HG03108 (cell line): ENCODE results near the gene HYOU1.
A peak's percentile ranks its signal among the peaks of the same experiment; 100 is the strongest.
"Not testable (repeated sequence)": the region's sequence is repeated elsewhere in the genome, so short reads cannot be mapped to it uniquely, and the experiment has no call there.

Experiments used
- ATAC-seq: cut with Tn5 transposase; IDR thresholded peaks from one replicate; pipeline ENCODE4 v1.9.1; 2021; ENCODE audit warnings: moderate library complexity; ENCODE audit not compliant: unreplicated experiment

HYOU1 gene, protein sequence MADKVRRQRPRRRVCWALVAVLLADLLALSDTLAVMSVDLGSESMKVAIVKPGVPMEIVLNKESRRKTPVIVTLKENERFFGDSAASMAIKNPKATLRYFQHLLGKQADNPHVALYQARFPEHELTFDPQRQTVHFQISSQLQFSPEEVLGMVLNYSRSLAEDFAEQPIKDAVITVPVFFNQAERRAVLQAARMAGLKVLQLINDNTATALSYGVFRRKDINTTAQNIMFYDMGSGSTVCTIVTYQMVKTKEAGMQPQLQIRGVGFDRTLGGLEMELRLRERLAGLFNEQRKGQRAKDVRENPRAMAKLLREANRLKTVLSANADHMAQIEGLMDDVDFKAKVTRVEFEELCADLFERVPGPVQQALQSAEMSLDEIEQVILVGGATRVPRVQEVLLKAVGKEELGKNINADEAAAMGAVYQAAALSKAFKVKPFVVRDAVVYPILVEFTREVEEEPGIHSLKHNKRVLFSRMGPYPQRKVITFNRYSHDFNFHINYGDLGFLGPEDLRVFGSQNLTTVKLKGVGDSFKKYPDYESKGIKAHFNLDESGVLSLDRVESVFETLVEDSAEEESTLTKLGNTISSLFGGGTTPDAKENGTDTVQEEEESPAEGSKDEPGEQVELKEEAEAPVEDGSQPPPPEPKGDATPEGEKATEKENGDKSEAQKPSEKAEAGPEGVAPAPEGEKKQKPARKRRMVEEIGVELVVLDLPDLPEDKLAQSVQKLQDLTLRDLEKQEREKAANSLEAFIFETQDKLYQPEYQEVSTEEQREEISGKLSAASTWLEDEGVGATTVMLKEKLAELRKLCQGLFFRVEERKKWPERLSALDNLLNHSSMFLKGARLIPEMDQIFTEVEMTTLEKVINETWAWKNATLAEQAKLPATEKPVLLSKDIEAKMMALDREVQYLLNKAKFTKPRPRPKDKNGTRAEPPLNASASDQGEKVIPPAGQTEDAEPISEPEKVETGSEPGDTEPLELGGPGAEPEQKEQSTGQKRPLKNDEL

GRCh38 chr11:119057000-119057769 lies at the start of gene HYOU1:
Gene HYOU1 (minus strand): TSS chr11:119057205. CDS start chr11:119056160, 1,045 bp downstream.
- ATAC-seq: peak; percentile 91

GRCh38 chr11:119103793-119104192 lies 46.8 kb upstream of the HYOU1 start:
- ATAC-seq: no peak

GRCh38 chr11:119103161-119103664 lies 46.2 kb upstream of the HYOU1 start:
- ATAC-seq: not testable (repeated sequence)

DNA sequence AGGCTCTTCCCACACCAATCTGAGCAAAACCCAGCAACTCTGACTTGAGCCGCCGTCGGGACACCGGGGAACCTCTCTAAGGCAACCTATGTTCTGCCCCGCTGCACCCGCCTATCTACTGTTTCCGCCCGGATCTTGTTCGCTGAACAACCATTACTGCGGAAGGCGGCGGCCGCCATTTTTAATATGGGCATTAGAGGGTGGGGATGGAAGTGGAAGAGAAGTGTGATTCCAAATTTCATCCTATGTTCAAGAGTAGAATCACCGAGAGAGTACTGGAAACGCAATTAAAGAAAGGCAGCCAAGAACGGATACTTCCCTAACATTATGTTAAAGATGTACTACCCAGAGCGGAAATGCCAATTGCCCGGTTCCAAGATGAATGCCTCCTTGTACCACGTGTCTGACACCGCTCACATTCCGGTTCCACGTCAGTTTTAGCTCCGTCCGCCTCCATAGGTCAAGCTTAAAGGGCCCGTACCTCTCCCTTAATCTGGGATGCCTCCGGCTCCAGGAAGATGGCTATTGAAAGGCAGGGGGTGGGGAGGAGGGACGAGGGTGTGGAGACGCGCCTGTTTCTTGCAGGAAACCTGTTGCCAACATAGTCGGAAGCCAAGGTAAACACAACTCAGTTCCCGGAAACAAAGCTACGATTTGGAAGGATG lies 44.9 kb upstream of the HYOU1 start, which contains the start of gene DPAGT1:
DPAGT1 (minus strand) TSS at position 95 of the 665 bp plus-strand sequence. CDS start 198 bp downstream, outside the sequence.
- ATAC-seq: peak; percentile 69

DNA sequence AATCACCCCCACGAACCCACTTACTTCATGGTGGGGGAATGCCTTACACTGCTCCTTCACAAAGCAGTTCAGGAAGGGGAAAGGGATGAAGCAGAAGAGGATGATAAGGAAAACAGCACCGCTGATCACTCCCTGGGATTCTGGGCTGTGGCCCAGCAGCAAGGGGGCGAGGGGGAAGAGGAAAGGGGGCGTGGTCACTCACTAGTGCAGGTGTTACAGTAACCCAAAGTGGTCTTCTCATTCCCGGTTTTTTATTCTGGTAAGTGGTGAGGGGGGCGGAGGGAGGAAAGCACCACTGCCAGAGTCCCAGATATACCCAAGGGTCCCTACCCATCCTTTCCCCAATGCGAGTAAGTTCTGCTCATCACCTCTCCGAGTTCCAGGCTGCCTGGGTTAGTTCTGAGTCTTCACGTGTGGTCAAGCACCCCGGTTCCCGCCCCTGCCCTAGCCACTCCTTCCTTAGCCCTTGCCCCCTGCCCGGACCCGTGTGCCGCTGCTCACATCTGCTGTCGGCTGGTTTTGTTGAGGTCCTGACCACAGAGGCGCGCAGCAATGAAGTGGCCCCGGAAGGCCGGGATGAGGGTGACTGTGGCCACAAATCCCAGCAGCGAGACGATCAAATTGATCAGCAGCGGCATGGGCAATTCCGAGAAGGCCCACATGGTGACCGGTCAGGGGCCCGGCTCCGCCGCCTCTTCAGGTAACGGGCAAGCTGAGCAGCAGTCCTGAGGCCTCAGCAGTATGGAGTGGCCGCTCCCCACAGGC lies 44.2 kb upstream of the HYOU1 start:
- ATAC-seq: peak; percentile 12

GRCh38 chr11:119100246-119100970 lies 43.4 kb upstream of the HYOU1 start:
- ATAC-seq: no peak

DNA sequence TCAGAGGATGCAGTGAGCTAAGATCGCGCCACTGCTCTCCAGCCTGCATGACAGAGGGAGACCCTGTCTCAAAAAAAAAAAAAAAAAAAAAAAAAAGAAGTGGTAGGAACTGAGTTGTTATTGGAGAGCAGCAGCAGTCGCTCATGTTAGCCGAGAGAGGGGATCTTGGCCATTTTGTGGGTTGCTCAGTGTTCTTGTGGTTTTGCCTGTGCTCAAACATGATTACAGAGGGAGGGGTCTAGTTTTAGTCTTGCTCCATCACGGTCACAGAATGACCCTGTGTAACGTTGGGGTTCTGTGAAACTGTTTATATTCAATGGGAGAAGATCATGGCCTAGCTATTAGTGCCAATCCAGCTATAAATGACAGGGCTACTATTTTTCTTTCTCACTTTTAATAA lies 42.7 kb upstream of the HYOU1 start:
- no peak for ATAC-seq

DNA sequence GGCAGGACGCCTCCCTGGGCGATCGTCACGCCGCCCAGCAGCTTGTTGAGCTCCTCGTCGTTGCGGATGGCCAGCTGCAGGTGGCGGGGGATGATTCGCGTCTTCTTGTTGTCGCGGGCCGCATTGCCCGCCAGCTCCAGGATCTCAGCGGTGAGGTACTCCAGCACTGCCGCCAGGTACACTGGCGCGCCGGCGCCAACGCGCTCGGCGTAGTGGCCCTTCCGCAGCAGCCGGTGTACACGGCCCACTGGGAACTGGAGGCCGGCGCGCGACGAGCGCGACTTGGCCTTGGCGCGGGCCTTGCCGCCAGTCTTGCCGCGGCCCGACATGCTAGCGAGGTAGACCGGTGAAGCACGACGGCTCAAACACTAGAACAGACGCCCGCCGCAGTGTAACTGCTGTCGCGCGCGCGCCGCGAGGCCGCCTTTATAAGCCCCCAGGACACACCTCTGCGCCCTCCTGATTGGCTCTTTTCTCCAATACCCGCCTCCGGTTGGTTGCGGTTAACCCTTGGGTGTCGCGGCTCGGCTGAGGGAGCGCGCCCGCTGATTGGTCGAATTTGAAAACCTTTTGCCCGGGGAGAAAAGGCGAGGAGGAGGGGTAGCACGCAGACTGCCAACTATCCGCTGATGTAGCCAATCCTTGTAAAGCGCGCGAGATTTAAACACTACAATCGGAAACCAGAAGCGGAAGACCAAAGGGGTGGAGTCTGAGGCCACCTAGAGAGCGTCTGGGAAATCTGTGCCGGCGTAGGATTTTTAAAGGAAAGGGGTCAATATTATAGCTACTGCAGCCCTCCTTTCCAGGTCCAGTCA lies 38.3 kb upstream of the HYOU1 start:
- peak; percentile 76 for ATAC-seq

DNA sequence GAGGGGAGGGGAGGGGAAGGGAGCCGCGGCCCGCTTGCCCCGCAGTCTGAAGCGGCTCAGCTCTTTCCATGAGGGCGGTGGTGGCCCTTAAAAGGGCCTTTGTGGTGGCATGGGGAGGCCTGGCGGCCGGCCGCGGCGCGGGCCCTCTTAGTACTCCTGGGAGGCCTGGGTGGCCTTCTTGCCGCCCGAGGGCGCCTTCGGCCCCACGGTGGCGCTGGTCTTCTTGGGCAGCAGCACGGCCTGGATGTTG lies 37.7 kb upstream of the HYOU1 start:
- ATAC-seq: peak; percentile 29

DNA sequence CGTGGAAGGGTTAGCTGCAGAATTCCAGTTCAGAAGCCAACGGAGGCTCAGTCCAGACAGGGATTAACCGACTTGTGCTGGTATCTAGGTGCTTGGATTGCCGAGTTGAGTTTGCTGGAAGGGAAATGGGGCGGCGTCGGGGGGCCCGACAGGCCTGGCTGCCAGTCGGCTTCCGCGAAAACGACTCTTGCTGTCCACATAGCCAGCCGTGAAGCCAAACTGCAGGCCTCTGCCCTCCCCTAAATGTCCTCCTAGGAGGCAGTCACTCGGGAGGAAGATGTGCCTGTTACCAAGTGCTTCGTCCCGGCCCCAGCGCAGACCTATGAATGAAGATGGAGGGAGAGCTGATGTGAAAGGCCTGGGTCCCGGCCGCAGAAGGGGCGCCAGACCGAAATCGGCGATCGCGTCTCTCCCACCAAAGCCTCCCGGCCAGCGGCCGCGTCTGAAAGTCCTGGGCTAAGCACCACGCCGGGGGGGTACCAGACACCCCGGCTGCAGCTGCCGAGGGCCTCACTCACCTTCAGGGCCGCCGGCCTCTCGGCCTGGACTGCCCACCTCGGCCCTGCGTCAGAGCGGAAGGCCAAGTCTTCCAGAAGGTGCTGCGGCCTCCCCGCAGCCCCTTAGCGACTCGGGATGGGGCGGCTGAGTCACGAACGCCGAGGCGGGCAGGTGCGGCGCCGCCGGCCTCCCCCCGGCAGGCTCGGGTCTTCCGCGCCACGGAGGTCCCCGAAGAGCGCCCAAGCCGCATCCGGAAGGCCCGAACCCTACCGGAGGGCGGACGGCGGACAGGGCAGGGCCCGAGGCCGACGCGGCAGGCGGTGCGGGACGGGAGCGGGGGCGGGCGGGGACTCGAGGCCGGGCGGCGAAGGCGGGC lies 37.2 kb upstream of the HYOU1 start:
- ATAC-seq: no peak

DNA sequence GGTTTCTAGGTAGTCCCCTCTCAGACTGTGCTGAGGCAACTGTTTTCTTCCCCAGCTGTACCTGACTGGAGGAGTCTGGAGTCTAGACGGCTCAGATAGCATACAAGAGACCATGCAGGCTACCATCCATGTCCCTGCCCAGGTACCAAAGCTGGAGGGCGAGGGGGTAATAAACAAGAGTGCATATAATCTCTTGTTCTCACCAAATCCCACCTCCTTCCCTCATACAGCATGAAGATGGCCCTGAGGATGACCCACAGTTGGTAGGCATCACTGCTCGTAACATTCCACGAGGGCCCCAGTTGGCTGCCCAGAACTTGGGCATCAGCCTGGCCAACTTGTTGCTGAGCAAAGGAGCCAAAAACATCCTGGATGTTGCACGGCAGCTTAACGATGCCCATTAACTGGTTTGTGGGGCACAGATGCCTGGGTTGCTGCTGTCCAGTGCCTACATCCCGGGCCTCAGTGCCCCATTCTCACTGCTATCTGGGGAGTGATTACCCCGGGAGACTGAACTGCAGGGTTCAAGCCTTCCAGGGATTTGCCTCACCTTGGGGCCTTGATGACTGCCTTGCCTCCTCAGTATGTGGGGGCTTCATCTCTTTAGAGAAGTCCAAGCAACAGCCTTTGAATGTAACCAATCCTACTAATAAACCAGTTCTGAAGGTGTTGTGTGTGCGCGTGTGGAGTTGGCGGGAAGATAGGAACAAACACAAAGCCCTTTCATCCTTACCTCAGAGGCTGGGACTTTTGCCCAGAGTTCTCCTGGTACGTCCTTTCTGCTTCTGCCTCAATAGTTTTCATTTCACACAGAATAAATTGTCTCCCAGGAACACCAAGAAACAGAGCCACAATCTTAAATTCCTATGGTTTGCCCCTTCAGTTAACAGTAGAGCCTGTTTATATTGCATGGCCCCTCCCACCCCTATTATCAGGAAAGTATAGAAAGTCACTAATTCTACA lies 36.2 kb upstream of the HYOU1 start:
- no peak for ATAC-seq

DNA sequence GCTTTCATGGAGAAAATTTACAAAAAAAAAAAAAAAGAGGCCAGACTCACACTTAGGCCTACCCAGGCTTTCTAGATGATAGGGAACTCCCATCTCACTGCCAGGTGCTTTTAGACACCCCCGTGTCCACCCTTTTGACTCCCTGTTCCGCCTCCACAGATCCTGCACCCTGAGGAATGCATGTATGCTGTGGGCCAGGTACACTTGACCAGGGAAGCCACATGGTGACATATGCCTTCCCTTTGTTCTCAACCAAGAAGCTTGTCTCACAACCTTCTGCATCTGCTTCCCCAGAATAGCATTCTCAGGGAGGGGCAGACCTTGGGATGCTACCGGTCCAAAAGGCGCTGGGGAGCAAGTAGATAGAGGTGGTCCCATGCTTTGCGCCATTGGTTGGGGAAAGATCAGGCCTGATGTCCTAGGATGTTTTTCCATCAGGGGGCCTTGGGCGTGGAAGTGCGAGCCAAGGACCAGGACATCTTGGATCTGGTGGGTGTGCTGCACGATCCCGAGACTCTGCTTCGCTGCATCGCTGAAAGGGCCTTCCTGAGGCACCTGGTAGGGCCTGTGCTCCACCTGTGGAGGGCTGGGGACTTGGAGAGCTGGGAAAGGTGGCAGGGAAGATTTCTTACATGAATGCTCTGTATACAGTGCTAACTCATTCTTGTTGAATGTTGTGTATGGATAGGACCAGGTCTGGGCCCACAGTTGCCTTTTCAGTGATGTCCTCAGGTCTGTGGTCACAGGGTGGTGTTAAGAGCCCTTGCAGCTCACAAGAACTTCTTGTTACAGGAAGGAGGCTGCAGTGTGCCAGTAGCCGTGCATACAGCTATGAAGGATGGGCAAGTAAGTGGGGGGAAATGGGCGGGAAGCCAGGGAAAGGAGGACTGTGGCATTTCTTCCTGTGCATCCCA lies 35.2 kb upstream of the HYOU1 start:
- no peak for ATAC-seq

GRCh38 chr11:119091178-119091577 lies 34.2 kb upstream of the HYOU1 start:
- no peak for ATAC-seq

GRCh38 chr11:119089319-119089718 lies 32.3 kb upstream of the HYOU1 start:
- ATAC-seq: no peak

GRCh38 chr11:119088406-119088805 lies 31.4 kb upstream of the HYOU1 start:
- ATAC-seq: no peak
